Stimulated activated CD4-positive, alpha-beta T cell treated with anti-CD3 and anti-CD28 coated beads, TNF-alpha, amount 100 ng/mL, for 48 hours (primary cell): ENCODE data around the gene JAKMIP2.
"Not testable (repeated sequence)": the region's sequence is repeated elsewhere in the genome, so short reads cannot be mapped to it uniquely, and the experiment has no call there.

Experiments
- DNase-seq, 3 donors: peaks; one replicate each; pipeline ENCODE4 v3.0.0-alpha.2; 2020; ENCODE audit warnings: low read depth in 3 of 3

JAKMIP2 gene

GRCh38 chr5:147746986-147747385 is 35.5 kb downstream of the JAKMIP2 start:
- no peak for DNase-seq

GRCh38 chr5:147743678-147744374 is 38.7 kb downstream of the JAKMIP2 start:
- DNase-seq, result no peak

DNA sequence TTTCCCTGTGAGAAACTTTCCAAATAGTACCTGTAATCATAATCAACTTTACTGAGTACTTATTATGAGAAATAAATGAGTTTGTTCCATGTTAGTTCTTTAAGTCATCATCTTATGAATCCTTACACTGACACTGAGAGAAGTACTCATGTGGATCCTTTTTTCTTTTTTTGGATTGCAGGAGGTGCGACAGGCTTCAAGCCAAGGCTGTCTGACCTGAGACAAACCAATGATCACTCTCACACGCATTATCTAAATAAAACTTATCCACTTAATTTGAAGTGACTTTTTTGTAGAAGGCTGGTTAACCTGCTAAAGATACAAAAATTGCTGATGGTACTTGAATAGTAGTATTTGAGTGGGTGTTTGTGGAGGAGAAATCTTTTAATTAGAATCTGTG is 39.5 kb downstream of the JAKMIP2 start:
- DNase-seq, result no peak

- DNase-seq, result no peak
Observed at GRCh38 chr5:147742151-147742550, 40.4 kb downstream of the JAKMIP2 start.

GRCh38 chr5:147740864-147741263 is 41.7 kb downstream of the JAKMIP2 start:
- no peak for DNase-seq

- DNase-seq, result no peak
Observed at GRCh38 chr5:147737921-147738320, 44.6 kb downstream of the JAKMIP2 start.

DNA sequence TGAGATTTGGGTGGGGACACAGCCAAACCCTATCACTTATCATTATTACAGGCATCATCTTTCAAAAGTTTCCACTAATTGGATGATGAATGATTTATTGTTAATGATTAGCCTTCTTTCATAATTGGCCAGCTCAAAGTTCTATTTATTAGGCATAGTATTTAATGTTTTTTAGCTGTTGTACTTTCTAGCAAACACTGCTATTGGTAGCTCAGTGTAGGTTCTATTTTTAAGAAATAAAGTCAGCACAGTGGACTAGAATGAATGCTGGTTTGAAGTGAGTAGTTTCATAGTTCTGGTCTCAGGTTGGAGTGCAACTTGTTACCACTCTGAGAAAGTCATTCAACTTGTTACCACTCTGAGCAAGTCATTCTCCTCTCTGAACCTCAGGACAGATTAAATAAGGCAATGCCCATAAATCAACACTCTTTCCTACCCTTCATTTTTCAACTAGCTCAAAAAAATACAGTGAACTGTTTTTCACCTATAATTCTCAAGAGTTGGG is 46.9 kb downstream of the JAKMIP2 start:
- no peak for DNase-seq

- no peak for DNase-seq
Observed at GRCh38 chr5:147734894-147735293, 47.6 kb downstream of the JAKMIP2 start.

GRCh38 chr5:147733075-147733474 is 49.5 kb downstream of the JAKMIP2 start:
- no peak for DNase-seq

- DNase-seq, result no peak
Observed at GRCh38 chr5:147732291-147732883, 50.1 kb downstream of the JAKMIP2 start.

DNA sequence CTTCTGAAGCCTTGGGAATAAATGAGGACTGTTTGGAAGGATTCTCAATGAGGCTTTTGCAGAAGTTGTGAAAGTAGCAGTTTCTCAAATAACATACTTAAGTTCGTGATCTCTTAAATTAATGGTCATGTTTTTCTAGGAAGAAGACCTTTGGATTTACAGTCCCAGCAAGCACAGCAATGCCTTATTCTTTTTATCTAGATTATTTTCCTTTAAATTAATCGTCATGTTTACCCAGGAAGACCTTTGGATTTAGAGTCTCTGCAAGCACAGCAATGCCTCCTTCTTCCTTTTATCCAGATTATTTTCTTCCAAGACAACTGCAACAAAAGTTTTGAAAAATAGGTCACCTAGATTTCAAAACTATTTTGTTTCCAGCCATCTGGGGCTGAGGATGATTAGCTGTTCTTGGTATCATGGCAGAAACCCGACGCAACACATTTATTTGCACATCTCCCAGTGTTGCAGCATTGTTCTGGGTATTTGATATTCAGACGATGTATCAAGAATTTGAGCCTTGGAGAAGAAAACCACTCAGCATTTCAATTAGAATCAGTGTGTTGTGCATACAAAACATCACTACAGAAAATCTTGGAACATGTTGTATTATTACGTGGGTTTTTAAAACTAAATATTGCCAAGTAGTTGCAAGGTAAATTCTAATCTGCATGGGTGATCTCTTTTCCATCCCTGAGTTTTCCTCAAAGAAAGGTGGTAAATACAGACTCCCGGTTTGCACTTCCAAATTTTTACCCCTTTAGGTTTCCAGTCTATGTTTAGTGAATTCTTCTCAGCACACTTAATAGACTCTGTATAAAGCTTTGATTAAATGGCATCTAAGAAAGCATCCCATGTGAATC is 50.9 kb downstream of the JAKMIP2 start:
- no peak for DNase-seq

DNA sequence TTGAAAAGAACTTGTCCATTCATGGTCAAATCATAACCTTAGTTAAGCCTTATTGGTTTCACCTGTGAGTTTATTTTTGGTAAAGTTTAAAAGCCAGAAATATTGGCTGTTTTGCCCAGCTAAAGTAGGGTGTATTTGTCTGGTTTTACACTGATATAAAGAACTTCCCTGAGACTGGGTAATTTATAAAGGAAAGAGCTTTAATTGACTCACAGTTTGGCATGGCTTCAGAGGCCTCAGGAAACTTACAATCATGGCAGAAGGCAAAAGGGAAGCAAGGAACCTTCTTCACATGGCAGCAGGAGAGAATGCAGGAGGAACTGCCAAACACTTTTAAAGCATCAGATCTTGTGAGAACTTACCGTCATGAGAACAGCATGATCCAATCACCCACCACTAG is 55.3 kb downstream of the JAKMIP2 start:
- DNase-seq, result no peak

GRCh38 chr5:147721191-147721960 is 61.2 kb downstream of the JAKMIP2 start:
- not testable (repeated sequence) for DNase-seq

DNA sequence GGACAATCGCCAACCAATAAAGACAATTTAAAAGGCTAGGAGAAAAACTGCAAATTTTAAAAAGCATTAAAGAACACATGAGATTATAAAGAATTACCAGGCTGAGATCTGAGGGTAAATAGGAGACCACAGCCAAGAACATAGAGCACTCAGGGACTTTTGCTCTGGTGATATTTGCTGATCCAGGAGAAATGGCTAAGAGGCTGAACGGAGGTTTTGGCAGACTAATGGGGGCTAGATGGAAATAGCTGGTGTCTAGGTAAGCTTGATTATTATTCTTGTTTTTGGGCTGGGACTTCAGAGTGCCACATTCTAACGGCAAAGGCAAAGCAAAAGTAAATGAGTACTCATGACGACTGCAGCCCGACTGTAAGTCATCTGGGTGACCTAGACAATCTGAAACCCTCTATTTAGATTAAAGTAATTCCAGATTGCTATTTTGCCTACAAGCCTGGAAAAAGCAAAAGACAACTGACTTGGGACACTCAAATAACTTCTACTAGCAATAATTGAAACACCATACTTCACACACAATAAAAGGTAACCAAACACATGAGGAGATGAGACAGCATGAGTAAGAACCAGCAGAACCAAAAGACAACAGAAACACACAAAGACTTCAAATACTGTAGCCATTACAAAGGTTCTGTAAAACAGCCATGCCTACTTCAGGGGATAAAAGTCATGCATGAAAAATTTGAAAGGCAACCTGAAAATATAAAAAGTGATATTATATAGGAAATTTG is 68.8 kb downstream of the JAKMIP2 start:
- DNase-seq, result no peak

DNA sequence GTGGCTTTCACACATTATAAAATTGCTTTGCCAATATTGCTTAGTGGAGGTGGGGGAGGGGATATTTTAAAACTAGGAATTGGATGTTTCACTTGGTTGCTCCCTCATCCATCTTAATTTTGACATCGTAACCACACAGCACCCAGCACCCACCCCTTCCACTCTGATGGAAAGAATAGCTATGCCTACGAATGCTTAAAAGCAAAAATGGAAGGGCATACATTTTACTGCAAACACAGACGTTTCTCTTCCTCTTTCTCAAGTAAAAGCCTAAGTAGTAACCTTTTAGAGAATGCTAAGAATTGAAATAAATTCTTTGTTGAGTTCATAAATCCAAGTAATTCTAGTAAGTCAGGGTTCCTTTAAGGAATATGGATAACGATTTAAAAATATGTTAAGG is 69.9 kb downstream of the JAKMIP2 start:
- no peak for DNase-seq

DNA sequence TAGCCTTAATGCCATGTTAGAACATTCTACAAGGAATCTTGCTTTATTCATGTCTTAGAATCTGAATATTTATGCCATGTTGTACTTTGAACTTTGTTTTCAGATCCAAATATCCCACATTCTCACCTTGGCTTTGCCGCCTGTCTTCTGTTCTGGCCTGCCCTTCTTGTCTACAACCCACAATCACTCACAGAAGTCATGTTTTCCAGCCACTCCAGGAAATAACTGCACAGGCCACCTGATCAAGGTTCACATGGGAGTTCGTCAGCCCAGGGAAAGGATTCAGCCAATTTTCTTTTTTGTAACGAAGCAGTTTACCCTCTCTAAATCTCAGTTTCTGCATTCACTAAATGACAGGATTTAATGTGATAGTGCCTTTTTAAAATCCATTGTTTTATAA is 70.5 kb downstream of the JAKMIP2 start:
- no peak for DNase-seq

DNA sequence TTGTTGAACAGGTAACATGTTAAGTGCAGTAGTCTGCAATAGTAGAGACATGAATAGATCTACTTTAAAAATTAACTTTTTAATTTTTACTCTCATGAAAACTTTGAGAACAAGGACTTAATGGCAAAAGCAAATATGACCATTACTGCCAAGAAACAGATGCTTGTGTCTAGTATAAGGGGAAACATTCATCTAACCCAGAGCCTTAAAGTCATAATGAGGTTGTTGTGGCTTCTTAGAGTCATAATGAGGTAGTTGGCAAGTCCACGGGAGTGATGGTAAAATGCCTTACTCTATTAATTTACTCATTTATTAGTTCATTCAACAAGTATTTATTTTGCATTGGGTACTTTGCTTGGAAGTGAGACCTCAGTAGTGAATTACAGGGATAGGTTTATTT is 71.5 kb downstream of the JAKMIP2 start:
- DNase-seq, result no peak

- DNase-seq, result no peak
Observed at GRCh38 chr5:147708708-147709107, 73.8 kb downstream of the JAKMIP2 start.

DNA sequence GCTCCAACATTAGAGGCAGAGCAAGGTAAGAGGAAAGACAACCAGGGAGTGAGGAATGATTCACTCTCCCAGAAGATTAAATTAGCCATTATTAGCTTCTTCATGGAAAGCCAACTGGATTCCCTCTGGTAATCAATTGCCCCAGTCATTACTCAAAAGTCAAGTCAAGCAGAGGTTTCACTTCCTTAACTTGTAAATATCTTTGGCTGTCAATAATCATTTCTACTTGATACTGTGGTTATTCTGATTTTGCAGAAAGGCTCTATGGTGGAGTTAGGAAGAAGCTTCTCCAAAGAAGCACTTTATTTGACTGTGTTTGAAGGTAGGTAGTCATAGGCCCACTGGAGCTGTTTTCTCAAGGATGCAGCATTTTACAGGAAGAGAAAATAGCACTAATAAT is 78.0 kb downstream of the JAKMIP2 start:
- no peak for DNase-seq

GRCh38 chr5:147701468-147701867 is 81.1 kb downstream of the JAKMIP2 start:
- no peak for DNase-seq

GRCh38 chr5:147699496-147700088 is 82.9 kb downstream of the JAKMIP2 start:
- DNase-seq, result no peak
